ENCODE results near the gene EPHA3.

Gene EPHA3

DNA sequence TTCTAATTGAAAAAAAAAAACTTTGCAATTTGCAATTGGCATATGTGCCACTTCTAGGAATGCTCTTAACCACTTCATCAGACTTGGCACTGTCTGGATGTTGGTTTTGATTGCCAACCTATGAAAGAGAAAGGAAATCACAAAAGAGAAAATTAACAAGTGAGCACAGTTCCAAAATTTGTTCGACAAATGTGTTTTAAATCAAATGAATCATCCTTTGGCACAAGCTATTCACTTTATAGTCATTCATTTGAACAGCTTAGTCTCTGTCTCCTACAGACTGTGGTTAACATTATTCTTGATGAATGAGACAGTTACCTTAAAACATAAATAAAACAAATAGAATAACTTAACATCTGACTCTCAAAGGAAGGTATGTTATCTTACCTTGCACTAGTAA lies 265.0 kb downstream of the EPHA3 start:
- DNase-seq = no peak

DNA sequence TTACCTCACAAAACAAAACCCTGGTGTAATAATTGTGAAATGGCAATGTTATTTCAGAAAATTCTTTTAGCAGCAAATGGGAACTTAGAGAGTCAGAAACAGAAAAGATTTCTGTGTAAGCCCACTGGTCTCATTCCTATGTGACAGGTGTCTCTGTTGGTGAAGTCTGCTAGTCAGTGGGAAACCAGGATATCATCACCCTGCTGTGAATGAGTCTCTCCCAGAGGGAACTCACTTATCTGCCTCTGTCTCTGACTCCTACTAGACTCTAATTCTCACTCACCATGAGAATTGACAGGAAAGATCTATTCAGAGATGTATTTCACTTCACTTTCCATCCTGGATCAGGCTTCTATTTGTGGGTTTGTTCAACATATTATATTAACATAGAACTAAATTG lies 266.0 kb downstream of the EPHA3 start:
- DNase-seq = no peak

DNA sequence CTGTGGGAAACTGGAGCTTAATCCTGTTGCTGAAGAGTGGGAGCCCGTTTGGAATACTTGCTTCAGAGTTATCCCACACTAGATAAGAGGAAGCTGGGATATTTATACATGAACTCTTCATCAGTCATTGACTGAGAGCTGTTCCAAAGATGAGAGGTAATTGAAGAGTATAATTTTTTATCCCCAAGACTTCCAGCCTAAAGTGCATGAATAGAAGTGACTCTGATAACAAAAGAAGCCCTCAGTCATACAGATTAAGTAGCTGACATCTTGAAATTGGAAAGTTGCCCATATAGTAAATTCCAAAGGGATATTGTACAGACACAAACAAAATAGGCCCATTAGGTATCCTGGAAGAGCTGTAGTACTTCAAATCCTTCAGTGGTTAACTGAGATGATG lies 268.0 kb downstream of the EPHA3 start:
- DNase-seq = no peak

DNA sequence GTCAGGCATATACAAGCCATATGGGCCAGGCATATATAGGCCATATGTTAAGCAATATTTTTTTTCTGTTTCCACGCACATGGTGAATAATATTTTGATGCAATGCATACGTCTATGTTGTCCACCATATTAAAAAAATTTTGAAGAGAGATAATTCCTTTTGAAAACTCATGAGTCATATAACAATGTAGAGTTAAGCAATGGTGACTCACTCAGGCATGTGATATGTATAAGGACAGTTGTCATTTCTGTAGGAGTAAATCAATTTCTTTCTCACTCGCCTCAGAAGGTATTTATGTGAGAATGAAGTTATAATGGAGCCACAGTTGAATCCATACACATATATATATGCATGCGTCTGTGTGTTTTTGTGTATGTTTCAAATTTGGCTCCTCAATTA lies 272.6 kb downstream of the EPHA3 start:
- DNase-seq = no peak

DNA sequence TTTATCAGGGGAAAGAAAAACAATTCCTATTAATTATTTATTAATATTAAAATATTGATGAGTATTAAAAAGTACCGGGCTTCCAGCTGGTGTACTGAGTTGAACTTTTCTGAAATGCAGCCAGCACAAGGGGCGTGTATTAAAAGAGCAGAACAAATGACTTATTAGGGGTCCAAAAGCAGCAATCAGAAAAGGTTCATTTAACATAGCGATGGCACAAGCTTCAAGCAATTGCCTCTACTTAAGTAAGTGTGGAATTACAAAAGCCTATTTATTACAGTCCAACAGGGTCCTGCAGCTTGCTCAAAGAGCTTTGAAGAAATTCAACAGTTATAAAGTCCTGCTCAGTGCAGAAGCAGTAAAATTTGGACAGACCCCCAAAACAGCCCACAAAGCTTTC lies 285.6 kb downstream of the EPHA3 start:
- DNase-seq = no peak

DNA sequence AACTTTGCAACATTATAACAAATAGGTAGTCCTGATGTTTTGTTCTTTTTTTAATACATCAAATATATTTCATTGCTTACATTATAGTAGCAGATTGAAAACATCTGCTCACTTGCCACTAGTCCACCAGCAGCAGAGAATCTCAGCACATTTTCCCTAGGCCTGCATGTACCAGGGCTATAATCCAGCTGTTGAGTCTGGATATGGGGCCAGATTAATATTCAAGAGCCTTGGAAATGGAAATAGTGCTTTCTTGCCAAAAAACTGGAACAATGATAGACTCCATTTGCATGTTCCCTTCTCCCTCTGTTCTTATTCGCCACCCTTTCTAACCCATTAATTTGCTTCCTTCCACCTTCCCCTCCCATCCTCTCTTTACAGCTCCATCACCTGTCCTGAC lies 288.0 kb downstream of the EPHA3 start:
- DNase-seq = no peak

DNA sequence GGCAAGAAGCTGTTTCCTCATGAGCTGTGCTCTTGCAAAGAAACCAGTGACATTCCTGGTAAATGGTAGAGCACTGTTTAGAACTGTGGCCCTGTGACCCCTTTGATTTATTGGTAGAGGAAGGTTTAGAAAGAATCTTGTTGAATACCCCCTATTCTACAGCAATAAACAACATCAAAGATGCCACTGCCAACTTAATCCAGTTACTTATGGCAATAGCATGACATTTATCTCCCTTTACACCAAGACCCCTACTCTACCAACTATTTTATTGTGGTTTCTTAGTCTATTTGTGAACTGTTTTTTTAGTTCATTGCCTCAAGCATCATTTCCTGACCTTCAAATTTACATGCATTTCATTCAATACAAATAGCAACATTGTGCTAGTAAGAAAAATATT lies 288.6 kb downstream of the EPHA3 start:
- no peak for DNase-seq

DNA sequence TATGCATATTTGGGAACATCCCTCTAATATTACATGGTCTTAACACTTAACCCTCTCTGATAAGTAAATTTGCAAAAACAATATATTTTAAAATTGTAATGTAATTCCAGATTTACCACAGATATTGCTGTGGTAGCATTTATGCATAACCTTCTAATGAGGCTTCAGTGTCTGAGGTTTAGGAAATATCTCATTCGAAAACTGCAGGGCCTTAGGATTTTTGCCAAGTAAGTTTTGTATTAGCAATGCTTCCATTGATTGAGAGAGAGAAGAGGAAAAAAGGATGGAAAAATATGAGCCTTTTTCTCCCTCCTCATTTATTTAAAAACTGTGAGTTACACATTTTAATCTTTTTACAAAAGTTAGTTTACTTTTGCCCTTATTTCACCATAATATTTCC lies 294.6 kb downstream of the EPHA3 start:
- no peak for DNase-seq

DNA sequence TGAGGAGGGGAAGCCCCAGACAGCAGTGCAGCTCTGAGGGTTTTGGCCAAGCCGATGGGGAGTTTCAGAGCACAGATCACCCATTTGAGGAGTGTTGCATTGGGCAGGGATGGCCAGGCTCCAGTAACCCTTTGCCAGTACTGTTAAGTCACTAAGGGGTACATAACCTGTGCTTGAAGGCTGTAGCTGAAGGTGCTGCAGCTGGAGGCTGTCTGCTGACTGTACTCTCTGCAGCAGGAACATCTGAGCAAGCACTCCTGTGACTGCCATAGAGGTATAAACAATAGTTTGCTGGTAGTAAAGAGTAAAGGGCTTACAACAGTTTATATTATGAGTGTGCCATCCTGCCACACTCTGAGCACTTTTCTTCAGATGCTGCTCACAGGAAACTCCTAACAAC lies 297.8 kb downstream of the EPHA3 start:
- DNase-seq = no peak

DNA sequence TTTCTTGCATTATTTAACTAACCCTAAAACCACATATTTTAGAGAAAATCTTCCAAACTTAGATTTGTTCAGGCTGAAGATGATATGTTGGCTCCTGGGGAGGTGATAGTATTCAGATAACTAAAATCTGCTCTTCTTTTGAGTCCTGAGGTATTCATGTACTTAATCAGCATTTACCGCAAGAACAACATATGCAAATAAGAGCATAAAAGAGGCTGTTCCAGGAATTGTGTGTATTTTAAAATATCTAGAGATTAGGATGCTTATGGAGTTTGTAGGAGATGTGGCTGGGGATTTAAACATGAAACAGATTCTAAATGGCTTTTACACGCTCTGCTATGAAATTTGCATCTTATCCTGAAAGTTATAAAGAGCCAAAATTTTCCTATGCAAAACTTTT lies 298.2 kb downstream of the EPHA3 start:
- no peak for DNase-seq

DNA sequence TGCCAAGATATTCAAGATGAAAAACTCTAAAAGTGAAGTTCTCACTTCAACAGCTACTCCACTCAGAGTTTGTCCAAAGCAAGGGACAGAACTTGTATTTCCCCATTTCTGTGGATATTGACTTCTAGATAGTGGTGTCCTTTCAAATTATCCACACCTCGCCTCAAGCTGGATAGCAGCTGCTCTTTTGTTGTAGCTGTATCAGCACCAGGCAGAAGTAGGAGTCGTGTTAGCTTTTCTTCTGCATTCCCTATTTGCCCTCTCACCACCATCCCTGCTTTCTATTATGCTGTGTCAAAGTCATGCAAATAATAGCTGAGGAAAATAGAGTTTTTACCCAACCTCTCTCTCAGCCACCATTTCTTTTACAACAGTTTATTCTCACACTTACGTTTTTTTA lies 303.8 kb downstream of the EPHA3 start:
- no peak for DNase-seq

DNA sequence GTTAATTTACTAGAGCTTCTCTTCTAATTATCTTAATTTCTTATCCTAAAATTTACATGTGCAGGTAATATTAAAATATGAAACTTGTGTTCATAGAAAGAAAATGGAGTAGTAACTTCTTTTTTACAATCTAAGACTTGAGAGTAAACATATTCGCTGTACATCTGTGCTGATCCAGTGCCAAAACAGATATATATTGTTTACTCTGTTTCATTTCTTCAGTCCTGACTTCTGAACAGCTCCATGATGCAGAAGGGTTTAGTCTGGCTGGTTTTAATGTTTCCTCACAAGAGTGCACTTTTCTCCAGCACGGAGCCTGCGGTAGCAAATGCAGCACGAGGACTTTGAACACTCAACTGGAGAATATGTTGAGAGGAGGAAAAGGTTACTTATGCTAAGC lies 306.8 kb downstream of the EPHA3 start:
- DNase-seq = no peak

DNA sequence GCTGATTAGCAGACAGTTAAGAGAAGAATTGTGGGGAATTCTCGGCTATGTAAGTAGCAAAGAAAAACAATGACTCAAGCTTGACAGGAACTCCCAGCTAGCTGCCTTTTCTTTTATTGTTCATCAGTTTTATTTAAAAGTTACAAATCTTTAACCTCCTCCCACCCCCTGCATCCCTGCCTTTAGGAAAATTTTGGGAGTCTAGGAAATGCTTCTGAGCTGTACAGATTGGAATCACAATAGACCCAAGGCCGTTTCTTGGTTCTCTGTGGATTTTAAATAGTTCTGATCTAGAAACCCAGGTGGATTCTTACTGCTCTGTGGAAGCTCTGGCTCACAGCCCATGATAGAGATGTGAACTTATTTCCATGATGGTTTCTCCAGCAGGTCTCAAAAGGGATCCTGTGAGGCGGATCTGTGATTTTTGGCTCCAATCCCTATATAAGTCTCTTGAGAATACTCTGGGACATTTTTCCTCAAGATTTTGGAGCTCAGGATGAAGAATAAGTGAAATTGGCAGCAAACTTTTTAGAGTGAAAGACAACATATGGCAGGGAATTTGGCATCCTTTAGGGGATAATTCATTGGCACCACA lies 312.3 kb downstream of the EPHA3 start:
- DNase-seq = no peak

DNA sequence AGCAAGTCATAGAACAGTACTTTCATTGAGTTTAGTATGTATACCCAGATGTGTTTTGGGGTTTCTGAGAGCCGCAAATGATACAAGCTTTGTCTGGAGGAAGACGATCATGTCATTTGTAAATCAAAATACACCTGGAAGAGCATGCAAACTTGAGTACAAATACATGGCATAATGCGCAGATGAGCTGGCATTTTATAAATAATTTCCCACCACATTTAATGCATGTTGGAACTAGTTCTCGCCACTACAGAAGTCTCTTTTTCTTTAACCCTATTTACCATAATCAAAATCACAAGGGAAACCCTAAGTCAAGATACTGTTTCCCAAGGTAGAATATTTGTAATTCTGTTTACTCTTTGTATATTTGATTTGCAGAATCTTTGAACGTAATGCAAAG lies 318.6 kb downstream of the EPHA3 start:
- DNase-seq = no peak

DNA sequence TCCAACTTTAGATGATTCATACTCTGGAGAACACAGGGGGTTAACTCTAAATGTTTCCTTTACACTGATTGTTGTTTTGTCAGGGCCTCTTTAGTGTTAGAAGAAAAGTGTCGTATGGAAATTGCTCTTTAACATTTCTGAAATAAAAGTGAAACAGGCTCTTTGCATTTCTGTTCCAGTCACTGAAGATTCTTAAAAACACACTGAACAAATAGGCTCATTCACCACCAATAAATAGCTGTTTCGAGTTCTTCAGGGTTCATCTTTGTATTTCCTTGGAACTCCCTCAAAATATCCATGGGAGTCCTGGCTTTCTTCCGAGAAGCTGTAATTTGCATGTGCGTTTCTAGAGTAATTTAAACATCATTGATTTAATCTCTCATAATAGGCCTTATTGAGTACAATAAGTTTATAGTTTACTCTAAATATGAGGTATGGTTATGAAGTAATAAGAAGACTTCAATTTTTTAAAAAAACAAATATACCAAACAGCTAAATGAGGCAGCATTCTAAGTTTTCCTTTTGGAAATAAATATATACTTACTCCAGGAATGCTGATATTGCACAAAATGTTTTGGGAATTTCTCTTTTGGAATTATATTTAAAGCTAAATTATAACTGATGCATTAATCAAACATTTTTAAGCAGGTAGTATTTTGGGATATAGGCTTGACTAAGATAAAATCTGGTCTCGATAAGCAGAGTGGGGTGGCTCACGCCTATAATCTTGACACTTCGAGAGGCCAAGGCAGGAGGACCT lies 327.4 kb downstream of the EPHA3 start:
- DNase-seq = no peak

DNA sequence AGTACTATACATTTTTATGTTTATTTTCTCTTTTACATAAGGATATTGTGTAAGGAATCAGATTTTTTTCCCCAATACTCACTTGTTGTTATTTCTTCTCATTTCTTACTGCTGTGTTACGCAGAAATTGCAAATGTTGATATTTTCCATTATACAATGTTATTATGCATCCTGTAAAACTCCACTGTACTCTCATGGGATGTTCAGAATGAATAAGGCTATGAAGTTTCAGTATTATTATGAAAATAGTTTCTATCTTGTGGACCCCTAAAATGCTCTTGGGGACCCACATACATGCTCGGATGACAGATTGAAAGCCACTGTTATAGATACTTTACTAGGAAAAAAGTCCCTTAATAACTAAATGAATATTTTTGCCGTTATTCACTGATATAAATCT lies 329.4 kb downstream of the EPHA3 start:
- no peak for DNase-seq

DNA sequence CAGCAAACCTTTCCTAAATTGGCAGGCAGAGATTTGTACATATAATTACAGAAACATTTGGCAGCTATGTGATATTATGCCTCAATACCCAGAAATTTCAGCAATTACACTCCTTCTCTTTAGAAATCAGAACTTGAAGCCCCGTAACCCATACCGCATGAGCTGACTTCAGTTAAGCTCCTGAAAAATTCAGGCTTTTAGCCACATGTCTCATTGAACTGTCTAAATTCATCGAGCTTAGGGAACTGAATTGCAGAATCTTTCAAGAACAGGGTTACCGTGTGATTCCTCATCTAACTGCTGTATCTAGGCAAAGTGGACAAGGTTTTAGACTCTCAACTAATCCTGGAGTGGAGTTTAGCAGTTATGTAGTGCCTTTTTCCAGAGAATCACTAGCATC lies 333.0 kb downstream of the EPHA3 start:
- DNase-seq = no peak

DNA sequence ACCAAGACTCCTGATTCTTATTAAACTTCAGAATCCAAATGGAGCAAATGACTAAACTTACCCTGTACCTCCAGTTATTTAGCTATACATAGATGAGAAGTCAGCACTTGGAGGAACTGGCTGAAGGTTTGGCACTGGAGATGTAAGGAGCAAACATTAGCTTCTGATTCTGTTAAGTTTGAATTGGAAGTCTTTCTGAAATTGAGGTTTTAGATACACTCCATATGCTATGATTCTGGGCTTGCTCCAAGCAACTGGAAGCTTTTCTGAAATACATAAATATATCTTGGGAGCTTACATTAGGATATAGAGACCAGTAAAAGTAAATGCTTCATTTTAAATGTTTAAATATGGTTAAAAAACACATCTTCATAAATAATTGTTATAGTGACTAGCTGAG lies 333.7 kb downstream of the EPHA3 start:
- no peak for DNase-seq

DNA sequence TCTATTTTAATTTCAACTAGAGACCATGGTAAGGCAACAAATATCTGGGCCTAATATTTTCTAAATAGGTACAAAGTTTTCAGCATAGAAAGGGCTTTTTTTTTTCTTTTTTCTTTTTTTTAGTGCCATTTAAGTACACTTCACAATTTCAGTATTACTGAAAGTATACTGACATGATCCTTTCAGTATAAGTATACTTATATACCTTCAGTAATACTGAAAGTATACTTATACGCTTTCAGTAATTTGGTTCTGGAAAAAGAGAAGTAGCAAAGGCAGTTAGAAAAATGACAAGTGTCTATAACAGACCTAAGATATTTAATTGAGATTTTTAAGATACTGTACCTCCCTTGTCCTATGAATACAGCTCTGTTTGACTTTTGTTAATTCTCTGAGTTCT lies 339.2 kb downstream of the EPHA3 start:
- no peak for DNase-seq

DNA sequence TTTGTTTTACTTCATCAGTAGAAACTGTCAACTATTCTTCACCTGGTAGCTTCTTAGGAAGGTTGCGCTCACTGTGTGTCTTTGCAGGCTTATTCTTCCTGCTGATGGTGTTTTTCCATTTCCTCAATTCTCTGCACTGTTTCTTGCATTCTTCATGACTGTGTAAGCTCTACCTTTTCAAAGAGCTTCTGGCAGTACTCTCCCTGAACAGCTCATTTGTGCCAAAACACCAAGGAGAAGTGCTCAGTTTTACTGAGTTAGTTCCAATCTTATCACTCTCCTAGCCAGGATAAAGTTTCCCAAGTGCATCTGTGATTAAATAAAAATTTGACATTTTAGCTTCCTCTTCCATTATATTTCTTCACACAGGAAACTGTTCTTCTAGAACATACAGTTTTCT lies 339.8 kb downstream of the EPHA3 start:
- DNase-seq = no peak

DNA sequence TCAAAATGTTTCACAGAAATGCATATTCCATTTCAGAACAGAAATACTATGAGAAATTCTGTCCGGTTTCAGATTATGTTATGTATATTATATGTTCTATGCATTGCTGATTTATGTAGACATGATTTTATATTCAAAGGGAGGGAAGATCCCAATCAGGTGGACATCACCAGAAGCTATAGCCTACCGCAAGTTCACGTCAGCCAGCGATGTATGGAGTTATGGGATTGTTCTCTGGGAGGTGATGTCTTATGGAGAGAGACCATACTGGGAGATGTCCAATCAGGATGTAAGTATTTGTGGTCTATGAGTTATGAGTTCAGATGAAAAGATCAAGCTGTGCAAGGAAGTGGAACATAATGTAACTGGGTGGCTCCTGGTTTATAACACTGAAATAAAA lies 341.7 kb downstream of the EPHA3 start:
- no peak for DNase-seq

DNA sequence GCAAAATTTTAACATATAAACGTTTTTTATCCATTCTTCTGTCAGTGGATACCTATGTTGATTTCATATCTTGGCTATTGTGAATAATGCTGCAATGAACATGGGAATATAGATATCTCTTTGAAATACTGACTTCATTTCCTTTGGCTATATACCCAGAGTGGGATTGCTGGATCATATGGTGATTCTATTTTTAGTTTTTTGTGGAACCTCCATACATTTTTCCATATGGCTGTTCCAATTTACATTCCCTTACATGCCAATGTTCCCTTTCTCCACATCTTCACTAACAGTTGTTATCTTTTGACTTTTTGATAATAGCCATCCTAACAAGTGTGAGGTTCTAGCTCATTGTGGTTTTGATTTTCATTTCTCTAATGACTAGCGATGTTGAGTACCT lies 344.6 kb downstream of the EPHA3 start:
- no peak for DNase-seq

DNA sequence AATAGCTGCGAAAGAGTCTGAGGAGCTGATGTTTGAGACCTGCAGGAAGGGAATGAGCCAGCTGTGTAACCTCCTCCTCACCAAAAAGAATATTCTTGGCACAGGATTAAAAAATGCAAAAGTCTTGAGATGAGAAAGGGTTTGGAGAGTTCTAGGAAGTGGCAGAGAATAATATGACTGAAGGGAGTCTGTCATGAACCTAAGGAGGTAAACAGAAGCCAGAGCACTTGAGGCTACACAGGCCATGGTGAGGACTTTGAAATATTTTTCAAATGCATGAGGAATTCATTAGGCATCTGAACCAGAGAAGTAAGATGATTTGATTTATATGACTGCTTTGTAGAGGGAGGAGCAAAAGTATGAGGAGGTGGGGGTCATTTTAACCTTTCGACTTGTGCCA lies 347.8 kb downstream of the EPHA3 start:
- DNase-seq = no peak

DNA sequence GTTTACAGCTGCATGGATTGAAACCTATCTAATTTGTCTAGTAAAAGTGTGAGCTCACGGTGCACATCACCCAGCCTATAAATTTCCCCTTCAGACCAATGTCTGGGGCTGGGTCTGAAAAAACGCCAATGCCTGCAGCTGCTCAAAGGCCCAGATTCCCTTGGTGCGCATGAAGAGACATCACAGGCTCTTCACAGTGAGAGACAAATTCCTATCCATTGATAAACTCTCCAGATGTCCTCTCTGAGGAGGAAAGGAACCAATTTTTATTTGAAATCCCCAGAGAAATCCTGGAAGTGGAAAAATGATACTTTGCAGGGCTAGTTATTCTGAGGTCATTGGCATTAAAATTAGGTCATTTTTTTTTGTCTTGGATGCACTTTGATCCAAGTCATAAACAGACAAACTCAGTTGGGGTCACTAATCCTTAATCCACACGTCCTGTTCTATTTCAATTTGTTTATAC lies 360.5 kb downstream of the EPHA3 start:
- no peak for DNase-seq

DNA sequence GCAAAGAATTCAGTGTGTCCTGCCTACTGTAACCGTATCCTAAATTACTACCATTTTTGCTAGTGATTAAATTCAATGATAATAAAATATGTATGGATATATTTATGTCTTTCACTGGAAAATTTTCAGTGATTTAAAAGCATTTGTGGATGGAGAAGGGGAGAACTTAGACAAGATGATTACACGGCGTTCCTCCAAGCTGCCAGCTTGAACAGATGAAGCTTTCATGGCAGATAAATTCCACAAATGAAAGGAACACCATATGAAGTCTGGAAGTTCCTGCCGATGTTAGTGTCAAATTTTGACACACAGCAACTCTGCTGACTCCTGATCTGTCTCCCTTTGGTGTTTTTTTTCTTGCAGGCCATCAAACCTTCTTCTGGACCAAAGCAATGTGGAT lies 364.7 kb downstream of the EPHA3 start:
- no peak for DNase-seq
